SHP77 (cell line): Measurements from ENCODE around the gene SNRPA1.

Experiments used
- DNase-seq, 2 experiments: peaks; one replicate each; lab custom pipeline; 2025; lab: John Stamatoyannopoulos, UW

Gene SNRPA1

GRCh38 chr15:101318839-101319238, 23.8 kb upstream of the SNRPA1 start:
- DNase-seq = no peak

GRCh38 chr15:101318147-101318819, 23.2 kb upstream of the SNRPA1 start:
- no peak for DNase-seq

GRCh38 chr15:101317336-101317872, 22.4 kb upstream of the SNRPA1 start:
- DNase-seq = no peak

- no peak for DNase-seq
Measured at GRCh38 chr15:101316529-101316928, 21.5 kb upstream of the SNRPA1 start.

GRCh38 chr15:101315736-101316135, 20.7 kb upstream of the SNRPA1 start:
- DNase-seq = no peak

- no peak for DNase-seq
Measured at GRCh38 chr15:101314336-101315125, 19.5 kb upstream of the SNRPA1 start.

- DNase-seq = no peak
Measured at GRCh38 chr15:101313041-101313761, 18.2 kb upstream of the SNRPA1 start.

- no peak for DNase-seq
Measured at GRCh38 chr15:101310508-101310907, 15.5 kb upstream of the SNRPA1 start.

- no peak for DNase-seq
Measured at GRCh38 chr15:101310161-101310480, 15.1 kb upstream of the SNRPA1 start.

- DNase-seq = no peak
Measured at GRCh38 chr15:101309436-101310160, 14.6 kb upstream of the SNRPA1 start.

GRCh38 chr15:101308604-101309435, 13.8 kb upstream of the SNRPA1 start:
- DNase-seq = no peak

- DNase-seq = no peak
Measured at GRCh38 chr15:101307897-101308603, 13.0 kb upstream of the SNRPA1 start.

GRCh38 chr15:101307048-101307896, 12.2 kb upstream of the SNRPA1 start:
- no peak for DNase-seq

- no peak for DNase-seq
Measured at GRCh38 chr15:101306341-101307047, 11.4 kb upstream of the SNRPA1 start.

- no peak for DNase-seq
Measured at GRCh38 chr15:101305820-101306255, 10.8 kb upstream of the SNRPA1 start.

GRCh38 chr15:101303408-101303807, 8.4 kb upstream of the SNRPA1 start:
- DNase-seq = no peak

GRCh38 chr15:101296418-101297405, 1.7 kb upstream of the SNRPA1 start:
- no peak for DNase-seq
